ENCODE results near the gene UBAC2.

UBAC2 gene

GRCh38 chr13:99257291-99257690, 56.6 kb downstream of the UBAC2 start:
- Histone ChIP-seq H3F3A (ENCODE audit: insufficient read depth, low read length) (no peaks in the 10 kb centered on the region), H3K27me3 (ENCODE audit: insufficient read depth, low read length) (no peaks in the 10 kb centered on the region), H2AFZ (ENCODE audit: low read length) (no peak overlapping the region), H3K27ac (ENCODE audit: low read depth, low read length, poor library complexity, severe bottlenecking) (peak overlapping the region; percentile 93), H4K20me1 (ENCODE audit: insufficient read depth, low read length) (no peaks in the 10 kb centered on the region), H3K9ac (ENCODE audit: low read length) (peak overlapping the region; percentile 77), H3K4me2 (ENCODE audit: low read length) (peak overlapping the region; percentile 89), H3K4me1 (ENCODE audit: insufficient read depth, low read length, severe bottlenecking) (peaks cover 64% of the 10 kb centered on the region), H3K9me2 (ENCODE audit: low read depth, low read length) (no peaks in the 10 kb centered on the region), H3K36me3 (ENCODE audit: insufficient read depth, low read length) (peaks cover 36% of the 10 kb centered on the region), H3K79me2 (ENCODE audit: insufficient read depth, low read length) (peaks cover 25% of the 10 kb centered on the region), H3K4me3 (ENCODE audit: low read depth, low read length, poor library complexity, severe bottlenecking) (peak overlapping the region; percentile 67), H3K9me3 (ENCODE audit: low read length) (no peaks in the 10 kb centered on the region)
- TF ChIP-seq EZH2 (IDR thresholded peaks at IDR 0.05; ENCODE audit: borderline replicate concordance, low read length) (no peak), CTCF (IDR thresholded peaks at IDR 0.05; ENCODE audit: low read length) (no peak)

- peak within 1 kb of the TSS; percentile 67 for H3K4me3 ChIP-seq (ENCODE audit: low read depth, low read length, poor library complexity, severe bottlenecking)
- H3K9ac ChIP-seq (ENCODE audit: low read length): peak within 1 kb of the TSS; percentile 77
- H3F3A ChIP-seq (ENCODE audit: insufficient read depth, low read length): no peaks in the 10 kb centered on the region
- no peaks in the 10 kb centered on the region for H4K20me1 ChIP-seq (ENCODE audit: insufficient read depth, low read length)
- no peaks in the 10 kb centered on the region for H3K27me3 ChIP-seq (ENCODE audit: insufficient read depth, low read length)
- no peak for TF ChIP-seq CTCF (IDR thresholded peaks at IDR 0.05; ENCODE audit: low read length)
- no peak for TF ChIP-seq EZH2 (IDR thresholded peaks at IDR 0.05; ENCODE audit: borderline replicate concordance, low read length)
- peaks cover 25% of the 10 kb centered on the region for H3K79me2 ChIP-seq (ENCODE audit: insufficient read depth, low read length)
- no peaks in the 10 kb centered on the region for H3K9me2 ChIP-seq (ENCODE audit: low read depth, low read length)
- peak within 1 kb of the TSS; percentile 93 for H3K27ac ChIP-seq (ENCODE audit: low read depth, low read length, poor library complexity, severe bottlenecking)
- H3K9me3 ChIP-seq (ENCODE audit: low read length): no peaks in the 10 kb centered on the region
- peaks cover 66% of the 10 kb centered on the region for H3K4me1 ChIP-seq (ENCODE audit: insufficient read depth, low read length, severe bottlenecking)
- peaks cover 36% of the 10 kb centered on the region for H3K36me3 ChIP-seq (ENCODE audit: insufficient read depth, low read length)
- peak within 1 kb of the TSS; percentile 89 for H3K4me2 ChIP-seq (ENCODE audit: low read length)
- H2AFZ ChIP-seq (ENCODE audit: low read length): no peak within 1 kb of the TSS
These were observed 57.7 kb downstream of the UBAC2 start, which contains the start of gene GPR18 for GRCh38 chr13:99258210-99258860. Gene GPR18 (minus strand): TSS chr13:99258379. CDS start chr13:99255872, 2,507 bp downstream.

- TF ChIP-seq CTCF (IDR thresholded peaks at IDR 0.05; ENCODE audit: low read length) (no peak), EZH2 (IDR thresholded peaks at IDR 0.05; ENCODE audit: borderline replicate concordance, low read length) (no peak)
- Histone ChIP-seq H3K27me3 (ENCODE audit: insufficient read depth, low read length) (no peaks in the 10 kb centered on the region), H3K9me2 (ENCODE audit: low read depth, low read length) (no peaks in the 10 kb centered on the region), H3K36me3 (ENCODE audit: insufficient read depth, low read length) (peaks cover 31% of the 10 kb centered on the region), H4K20me1 (ENCODE audit: insufficient read depth, low read length) (no peaks in the 10 kb centered on the region), H3K9me3 (ENCODE audit: low read length) (no peaks in the 10 kb centered on the region), H2AFZ (ENCODE audit: low read length) (no peak overlapping the region), H3F3A (ENCODE audit: insufficient read depth, low read length) (no peaks in the 10 kb centered on the region), H3K79me2 (ENCODE audit: insufficient read depth, low read length) (peaks cover 25% of the 10 kb centered on the region), H3K27ac (ENCODE audit: low read depth, low read length, poor library complexity, severe bottlenecking) (peak overlapping the region; percentile 93), H3K4me3 (ENCODE audit: low read depth, low read length, poor library complexity, severe bottlenecking) (peak overlapping the region; percentile 67), H3K9ac (ENCODE audit: low read length) (peak overlapping the region; percentile 77), H3K4me2 (ENCODE audit: low read length) (peak overlapping the region; percentile 89), H3K4me1 (ENCODE audit: insufficient read depth, low read length, severe bottlenecking) (peaks cover 72% of the 10 kb centered on the region)
These were observed 58.3 kb downstream of the UBAC2 start for GRCh38 chr13:99258946-99259345.

Measured in OCI-LY1 (cell line).